ENCODE data around the gene CHRDL2. TPM values are rescaled to one million over a fixed set of nuclear protein-coding genes. Genes with fewer than 3 reads are reported as not detected.

Gene CHRDL2
- total and polyA plus RNA-seq, 2 of the 13 experiments (the other 11 are each of a cell fraction or from before 2014, with no cell fraction given), result 0.04 TPM; not detected in 1

DNA sequence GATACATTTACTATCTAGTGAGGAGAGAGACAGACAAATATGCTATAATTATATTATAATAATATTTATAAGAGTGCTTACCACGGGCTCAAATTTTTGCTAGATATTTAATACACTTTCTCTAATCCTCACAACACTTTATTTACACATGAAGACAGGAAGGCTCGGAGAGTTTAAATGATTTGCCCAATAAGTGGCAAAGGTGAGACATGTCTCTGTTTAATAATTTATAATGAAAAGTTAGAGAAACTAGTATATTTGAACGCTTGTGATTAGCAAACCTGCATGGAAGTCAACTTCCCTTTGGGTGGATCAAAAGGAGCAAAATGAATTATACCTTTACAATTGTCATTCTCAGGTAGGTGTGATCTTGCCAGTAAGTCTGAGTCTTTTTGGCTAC lies 83.4 kb downstream of the CHRDL2 start:
- CTCF ChIA-PET (ENCODE audit: low intra/inter-chr PET ratio, low total read pairs), result no interaction called here
- no peaks in the 10 kb centered on the region for H4K20me1 ChIP-seq (ENCODE audit: insufficient read depth, low read length)
- H3K4me2 ChIP-seq (ENCODE audit: low read depth, low read length), result no peak overlapping the region
- H3K79me2 ChIP-seq (ENCODE audit: insufficient read depth, low read length), result no peaks in the 10 kb centered on the region
- TF ChIP-seq MBD4 (IDR thresholded peaks at IDR 0.05; ENCODE audit: borderline replicate concordance, low read length) (no peak), ZNF383 (CRISPR knock-in tag; IDR thresholded peaks at IDR 0.05; ENCODE audit: borderline replicate concordance) (no peak), MED8 (CRISPR knock-in tag; IDR thresholded peaks at IDR 0.05; ENCODE audit: insufficient replicate concordance) (no peak), ZNF558 (CRISPR knock-in tag; IDR thresholded peaks at IDR 0.05; ENCODE audit: borderline replicate concordance) (no peak), NCOA5 (CRISPR knock-in tag; IDR thresholded peaks at IDR 0.05) (no peak), ATF3 (CRISPR knock-in tag; IDR thresholded peaks at IDR 0.05) (no peak)
- ATAC-seq, result no peak
- no TSS peak for BruUV-seq (replicated peaks)
- no peaks in the 10 kb centered on the region for H3K27me3 ChIP-seq (ENCODE audit: control insufficient read depth in 1 of 2, insufficient read depth in 2 of 2, low read length in 2 of 2)
- intact Hi-C loops (cut with micrococcal nuclease; ENCODE audit: unreplicated experiment), result no loop called here
- no peak overlapping the region for H3K4me3 ChIP-seq (replicated peaks in 1 of 3; ENCODE audit: insufficient read depth in 1 of 3, low read depth in 2 of 3, low read length in 3 of 3)
- 95% methylated on average over 3 of the region's 3 CpGs for WGBS (ENCODE audit: low lambda C conversion rate)
- no peak for DNase-seq (ENCODE audit: low spot score)
- H3K9me3 ChIP-seq (ENCODE audit: low read length), result no peaks in the 10 kb centered on the region
- POLR2A ChIA-PET, result no interaction called here
- no peak overlapping the region for H2AFZ ChIP-seq (ENCODE audit: low read length)
- H3K36me3 ChIP-seq (replicated peaks in 1 of 2; ENCODE audit: control insufficient read depth in 1 of 2, insufficient read depth in 2 of 2, low read length in 2 of 2), result no peaks in the 10 kb centered on the region; a peak in 1 of 5 replicates
- H3K4me1 ChIP-seq (ENCODE audit: insufficient read depth, low read length), result no peaks in the 10 kb centered on the region
- no peak for FAIRE-seq
- in situ Hi-C loops (cut with HindIII; ENCODE audit: extremely low pct_ligation_motif_present, low pct_unique_long_range_greater_than_20kb), result no loop called here
- H3K27ac ChIP-seq (ENCODE audit: extremely low read length, insufficient read depth, low read length), result no peak overlapping the region
- no peak overlapping the region for H3K9ac ChIP-seq (ENCODE audit: insufficient read depth, low read depth, low read length)

DNA sequence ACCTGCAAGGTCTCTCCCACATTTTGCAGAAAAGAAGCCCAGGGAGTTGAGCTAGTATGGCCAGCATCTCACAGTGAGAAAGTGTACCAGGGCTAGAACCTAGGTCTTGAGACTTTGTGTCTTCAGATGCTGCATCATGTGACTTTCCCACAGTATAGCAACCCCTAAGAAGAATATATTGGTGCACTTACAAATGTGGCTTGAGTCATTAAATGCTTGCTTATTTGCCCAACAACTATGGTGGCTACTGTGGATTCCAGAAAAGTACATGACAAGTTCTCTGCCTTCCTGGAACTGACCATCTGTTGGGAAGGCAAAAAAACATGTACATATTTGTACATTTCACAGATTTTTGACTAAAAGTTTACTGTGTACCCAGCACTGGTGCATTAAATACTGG lies 83.8 kb downstream of the CHRDL2 start:
- DNase-seq (ENCODE audit: low spot score) (no peak), ATAC-seq (no peak), FAIRE-seq (no peak)
- Histone ChIP-seq H3K4me3 (replicated peaks in 1 of 3; ENCODE audit: insufficient read depth in 1 of 3, low read depth in 2 of 3, low read length in 3 of 3) (no peak overlapping the region), H3K79me2 (ENCODE audit: insufficient read depth, low read length) (no peaks in the 10 kb centered on the region), H3K9me3 (ENCODE audit: low read length) (no peaks in the 10 kb centered on the region), H3K27me3 (ENCODE audit: control insufficient read depth in 1 of 2, insufficient read depth in 2 of 2, low read length in 2 of 2) (no peaks in the 10 kb centered on the region), H3K4me1 (ENCODE audit: insufficient read depth, low read length) (no peaks in the 10 kb centered on the region), H3K36me3 (replicated peaks in 1 of 2; ENCODE audit: control insufficient read depth in 1 of 2, insufficient read depth in 2 of 2, low read length in 2 of 2) (no peaks in the 10 kb centered on the region; a peak in 1 of 5 replicates), H3K9ac (ENCODE audit: insufficient read depth, low read depth, low read length) (no peak overlapping the region), H2AFZ (ENCODE audit: low read length) (no peak overlapping the region), H3K4me2 (ENCODE audit: low read depth, low read length) (no peak overlapping the region), H4K20me1 (ENCODE audit: insufficient read depth, low read length) (no peaks in the 10 kb centered on the region), H3K27ac (ENCODE audit: extremely low read length, insufficient read depth, low read length) (no peak overlapping the region)
- intact Hi-C loops (cut with micrococcal nuclease; ENCODE audit: unreplicated experiment) (no loop called here), in situ Hi-C loops (cut with HindIII; ENCODE audit: extremely low pct_ligation_motif_present, low pct_unique_long_range_greater_than_20kb) (no loop called here)
- CTCF ChIA-PET (ENCODE audit: low intra/inter-chr PET ratio, low total read pairs), result no interaction called here
- BruUV-seq (replicated peaks), result no TSS peak
- POLR2A ChIA-PET, result no interaction called here
- TF ChIP-seq ZBTB8A (CRISPR knock-in tag; IDR thresholded peaks at IDR 0.05; ENCODE audit: borderline replicate concordance, low read depth) (no peak), ZNF484 (CRISPR knock-in tag; IDR thresholded peaks at IDR 0.05; ENCODE audit: borderline replicate concordance, low read depth) (no peak), MXD4 (CRISPR knock-in tag; IDR thresholded peaks at IDR 0.05) (no peak), MTF2 (CRISPR knock-in tag; IDR thresholded peaks at IDR 0.05; ENCODE audit: borderline replicate concordance) (no peak), MED8 (CRISPR knock-in tag; IDR thresholded peaks at IDR 0.05; ENCODE audit: insufficient replicate concordance) (no peak), KMT2A (CRISPR knock-in tag; IDR thresholded peaks at IDR 0.05) (no peak), EED (CRISPR knock-in tag; IDR thresholded peaks at IDR 0.05) (no peak), DMAP1 (CRISPR knock-in tag; IDR thresholded peaks at IDR 0.05) (no peak), MIER3 (CRISPR knock-in tag; IDR thresholded peaks at IDR 0.05; ENCODE audit: borderline replicate concordance) (no peak), HIVEP1 (CRISPR knock-in tag; IDR thresholded peaks at IDR 0.05) (no peak), ZNF512 (CRISPR knock-in tag; IDR thresholded peaks at IDR 0.05) (no peak), NCOR1 (IDR thresholded peaks at IDR 0.05; ENCODE audit: borderline replicate concordance, low read length) (no peak)
- TF ChIP-seq, protein P1, sequence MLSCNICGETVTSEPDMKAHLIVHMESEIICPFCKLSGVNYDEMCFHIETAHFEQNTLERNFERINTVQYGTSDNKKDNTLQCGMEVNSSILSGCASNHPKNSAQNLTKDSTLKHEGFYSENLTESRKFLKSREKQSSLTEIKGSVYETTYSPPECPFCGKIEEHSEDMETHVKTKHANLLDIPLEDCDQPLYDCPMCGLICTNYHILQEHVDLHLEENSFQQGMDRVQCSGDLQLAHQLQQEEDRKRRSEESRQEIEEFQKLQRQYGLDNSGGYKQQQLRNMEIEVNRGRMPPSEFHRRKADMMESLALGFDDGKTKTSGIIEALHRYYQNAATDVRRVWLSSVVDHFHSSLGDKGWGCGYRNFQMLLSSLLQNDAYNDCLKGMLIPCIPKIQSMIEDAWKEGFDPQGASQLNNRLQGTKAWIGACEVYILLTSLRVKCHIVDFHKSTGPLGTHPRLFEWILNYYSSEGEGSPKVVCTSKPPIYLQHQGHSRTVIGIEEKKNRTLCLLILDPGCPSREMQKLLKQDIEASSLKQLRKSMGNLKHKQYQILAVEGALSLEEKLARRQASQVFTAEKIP (CRISPR knock-in tag; IDR thresholded peaks at IDR 0.05; ENCODE audit: borderline replicate concordance), result no peak
